HG02884 (cell line): ENCODE data around the gene FBXL17.

Experiments
- ATAC-seq: cut with Tn5 transposase; IDR thresholded peaks from one replicate; pipeline ENCODE4 v1.9.1; 2021; ENCODE audit warnings: mild to moderate bottlenecking, moderate library complexity; ENCODE audit not compliant: unreplicated experiment

The FBXL17 gene

DNA sequence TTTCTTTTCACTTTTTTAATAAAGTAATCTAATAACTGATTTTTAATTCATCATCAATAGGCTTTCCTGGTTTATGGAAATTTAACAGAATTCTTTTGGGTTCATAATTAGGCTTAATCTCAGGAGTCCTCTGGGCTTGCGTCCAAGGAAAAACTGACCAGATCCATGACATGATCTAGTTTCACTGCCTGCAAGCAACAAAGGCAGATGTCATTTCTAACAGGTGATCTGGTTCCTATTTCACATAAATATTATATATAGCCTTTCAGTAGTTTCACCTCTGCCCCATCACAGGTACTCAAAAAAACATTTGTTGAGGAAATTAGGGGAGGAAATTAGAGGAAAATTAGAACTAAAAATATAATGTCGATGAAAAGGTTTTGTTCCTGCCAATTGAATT lies 126.4 kb downstream of the FBXL17 start:
- no peak for ATAC-seq

DNA sequence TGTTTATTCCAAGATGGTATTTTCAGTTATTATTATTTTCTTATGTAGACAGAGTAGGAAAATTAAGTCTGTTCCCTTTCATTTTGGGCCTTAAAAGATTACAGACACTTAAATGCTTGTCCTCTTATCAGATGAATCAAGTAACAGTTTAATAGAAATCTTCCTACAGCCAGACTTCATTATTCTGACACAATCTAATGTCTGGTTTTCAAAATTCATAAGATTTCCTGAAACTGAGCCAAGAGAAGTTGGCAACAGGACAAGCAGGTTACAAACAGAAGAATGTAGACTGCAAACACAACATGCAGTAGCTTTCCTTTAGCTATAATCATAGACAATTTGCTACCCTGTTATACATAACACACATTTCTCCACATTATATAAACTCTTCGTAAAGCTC lies 130.5 kb downstream of the FBXL17 start:
- ATAC-seq: no peak

DNA sequence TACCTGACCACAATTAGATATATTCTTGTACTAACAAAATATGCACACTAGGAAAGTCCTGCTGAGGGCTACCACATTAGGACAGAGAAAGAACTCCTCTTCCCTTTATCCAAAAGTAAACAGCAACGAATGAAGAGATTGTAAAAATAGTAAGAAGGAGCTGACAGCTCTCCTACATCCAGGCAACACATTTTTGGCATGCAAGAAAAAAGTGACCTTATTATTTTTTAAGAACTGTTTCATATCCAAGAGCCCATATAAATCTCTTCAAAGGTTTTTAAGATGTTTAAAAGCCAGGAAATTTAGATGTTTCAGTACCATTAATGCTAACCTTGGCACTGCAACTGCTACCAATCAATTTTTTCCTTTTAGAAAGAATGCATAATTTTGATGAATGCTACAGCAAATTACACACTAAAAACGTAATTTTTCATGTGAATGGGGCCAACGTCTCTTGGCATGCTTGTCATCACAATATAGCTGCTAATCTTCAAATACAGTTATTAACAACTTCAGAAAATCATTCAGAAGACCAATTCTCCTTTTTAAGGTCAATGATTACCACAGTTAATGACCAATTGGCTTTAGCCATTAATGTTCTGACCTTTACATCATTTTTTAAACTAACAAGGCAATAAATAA lies 132.0 kb downstream of the FBXL17 start:
- no peak for ATAC-seq

GRCh38 chr5:108249095-108249784 lies 132.7 kb downstream of the FBXL17 start:
- ATAC-seq: no peak

GRCh38 chr5:108238936-108239887 lies 142.7 kb downstream of the FBXL17 start:
- no peak for ATAC-seq

GRCh38 chr5:108238461-108238860 lies 143.4 kb downstream of the FBXL17 start:
- ATAC-seq: no peak

DNA sequence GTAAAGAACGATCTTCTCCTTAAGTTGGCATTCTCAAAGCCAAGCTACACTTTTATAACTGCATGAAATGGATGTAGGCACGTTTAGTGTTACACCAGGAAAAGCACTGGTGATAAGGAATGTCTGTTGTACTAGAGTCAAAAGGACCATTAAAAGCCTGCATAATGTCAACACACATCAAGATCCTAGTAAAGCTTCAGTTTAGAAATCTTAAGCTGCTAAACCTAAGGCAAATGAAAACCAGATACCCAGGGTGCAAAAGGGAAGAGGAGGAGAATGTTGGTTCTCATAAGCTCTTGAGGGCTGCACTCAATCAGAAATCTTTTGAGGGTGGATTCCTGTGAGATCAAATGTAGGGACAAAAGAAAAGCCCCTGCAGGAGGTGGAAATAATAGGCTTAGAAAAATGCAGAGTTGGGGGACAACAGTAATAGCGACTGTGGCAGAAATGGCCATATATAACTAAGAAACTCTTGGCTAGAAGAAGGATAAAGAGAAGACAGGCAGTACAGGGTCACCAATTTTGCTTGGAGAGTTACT lies 148.2 kb downstream of the FBXL17 start:
- ATAC-seq: no peak

GRCh38 chr5:108232805-108233204 lies 149.1 kb downstream of the FBXL17 start:
- no peak for ATAC-seq

DNA sequence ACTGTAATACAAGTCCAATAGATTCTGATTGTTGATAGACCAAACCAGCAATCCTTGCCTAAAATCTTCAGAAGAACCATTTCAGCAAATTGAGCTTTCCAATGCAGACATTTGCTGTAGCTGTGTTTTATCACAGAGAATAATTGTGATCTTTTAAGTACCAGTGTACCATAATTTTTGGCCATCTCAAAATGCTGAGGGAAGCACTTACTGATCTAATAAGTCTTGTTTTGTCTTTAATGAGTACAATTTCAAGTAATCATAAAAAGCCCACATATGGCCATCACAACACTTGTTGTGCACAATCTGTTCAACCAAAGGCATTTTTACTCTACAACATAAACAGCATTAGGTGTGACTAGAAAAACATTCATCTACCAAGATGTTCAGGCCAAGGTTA lies 159.9 kb downstream of the FBXL17 start:
- no peak for ATAC-seq

DNA sequence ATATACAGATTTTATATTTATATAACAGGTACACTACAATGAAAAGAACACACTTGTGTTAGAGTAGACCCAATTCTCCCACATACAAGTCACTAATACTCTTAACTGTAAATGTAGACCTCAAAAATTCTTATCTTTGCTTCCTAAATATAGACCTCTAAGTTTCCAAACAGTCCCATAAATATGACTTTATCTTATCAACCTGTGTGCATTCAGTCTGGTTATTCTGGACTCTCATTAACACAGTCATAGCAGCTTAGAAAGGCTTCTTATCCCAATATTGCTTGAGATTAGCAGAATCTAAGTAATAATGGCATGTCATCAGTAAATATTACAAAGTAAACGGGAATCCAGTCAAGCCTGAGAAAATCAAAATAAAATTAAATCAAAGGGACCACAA lies 161.1 kb downstream of the FBXL17 start:
- ATAC-seq: no peak

- ATAC-seq: no peak
Observed at GRCh38 chr5:108216890-108217289, 165.0 kb downstream of the FBXL17 start.

DNA sequence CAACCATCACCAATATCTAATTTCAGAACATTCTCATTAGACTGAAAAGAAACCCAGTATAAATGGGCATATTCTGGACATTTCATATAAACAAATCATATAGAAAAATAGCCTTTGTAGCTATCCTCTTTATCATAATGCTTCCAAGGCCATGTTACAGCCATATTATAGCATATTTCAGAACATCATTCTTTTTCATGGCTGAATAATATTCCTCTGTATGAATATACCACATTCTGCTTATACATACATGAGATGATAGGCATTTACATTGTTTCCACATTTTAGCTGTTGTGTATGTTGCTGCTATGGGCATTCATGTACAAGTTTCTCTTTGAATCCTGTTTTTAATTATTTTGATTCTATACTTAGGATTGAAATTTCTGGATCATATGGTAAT lies 167.0 kb downstream of the FBXL17 start:
- ATAC-seq: no peak

DNA sequence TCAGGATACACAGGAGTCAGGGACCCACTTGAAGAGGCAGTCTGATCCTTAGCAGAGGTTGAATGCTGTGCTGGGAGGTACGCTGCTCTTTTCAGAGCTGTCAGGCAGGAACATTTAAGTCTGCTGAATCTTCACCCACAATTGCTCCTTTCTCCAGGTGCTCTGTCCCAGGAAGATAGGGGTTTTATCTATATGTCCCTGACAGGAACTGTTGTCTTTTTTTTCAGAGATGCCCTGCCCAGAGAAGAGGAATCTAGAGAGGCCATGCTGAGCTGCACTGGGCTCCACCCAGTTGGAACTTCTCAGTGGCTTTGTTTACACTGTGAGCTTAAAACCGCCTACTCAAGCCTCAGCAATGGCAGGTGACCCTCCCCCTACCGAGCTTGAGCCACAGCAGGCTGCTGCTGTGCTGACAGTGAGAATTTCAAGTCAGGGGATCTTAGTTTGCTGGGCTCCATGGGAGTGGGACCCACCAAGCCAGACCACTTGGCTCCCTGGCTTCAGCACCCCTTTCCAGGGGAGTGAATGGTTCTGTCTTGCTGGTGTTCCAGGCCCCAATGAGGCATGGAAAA lies 169.0 kb downstream of the FBXL17 start:
- ATAC-seq: no peak

GRCh38 chr5:108206707-108207106 lies 175.2 kb downstream of the FBXL17 start:
- ATAC-seq: no peak

GRCh38 chr5:108201721-108202120 lies 180.2 kb downstream of the FBXL17 start:
- ATAC-seq: no peak

DNA sequence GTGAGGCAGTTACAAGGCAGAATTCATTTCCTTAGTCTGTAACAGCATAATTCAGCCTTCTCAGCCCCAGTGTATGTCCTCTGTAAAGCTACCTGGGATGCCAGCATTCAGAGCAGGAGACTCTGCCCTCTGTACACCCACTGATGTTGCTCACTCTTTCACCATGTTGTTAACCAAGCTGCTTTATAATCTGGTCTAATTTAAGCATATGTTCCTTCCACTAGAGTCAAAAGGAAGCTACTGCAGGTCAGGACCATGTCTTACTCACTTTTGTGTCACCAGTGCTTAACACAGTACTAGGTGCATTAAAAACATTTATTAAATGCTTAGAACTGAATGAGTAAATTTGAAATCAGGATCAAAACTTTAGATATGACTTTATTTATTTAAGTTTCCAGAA lies 185.6 kb downstream of the FBXL17 start:
- ATAC-seq: no peak

GRCh38 chr5:108193021-108193795 lies 188.7 kb downstream of the FBXL17 start:
- no peak for ATAC-seq

GRCh38 chr5:108184940-108185339 lies 197.0 kb downstream of the FBXL17 start:
- no peak for ATAC-seq

GRCh38 chr5:108181975-108182374 lies 199.9 kb downstream of the FBXL17 start:
- no peak for ATAC-seq

DNA sequence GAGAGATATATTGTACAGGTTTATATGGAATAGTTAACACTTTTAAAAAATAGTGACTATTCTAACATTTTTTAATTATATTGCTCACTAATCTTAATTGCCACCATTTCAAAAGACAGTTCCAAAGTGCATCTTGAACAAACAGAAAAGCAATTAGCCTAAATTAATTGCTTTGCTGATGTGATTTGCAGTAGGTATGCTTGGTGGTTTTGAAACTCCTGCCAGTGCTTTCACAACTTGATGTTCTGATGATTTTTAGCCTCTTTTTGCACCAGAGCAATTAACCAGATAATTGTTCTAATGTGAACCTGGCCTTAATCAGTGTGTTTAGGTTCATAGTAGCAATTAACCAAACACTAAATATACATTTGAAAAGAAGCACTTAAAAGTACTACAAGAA lies 207.6 kb downstream of the FBXL17 start:
- ATAC-seq: no peak
